DMS53 (cell line): Measurements from ENCODE around the gene ELFN1.

Experiments
- DNase-seq: peaks from one replicate; lab custom pipeline; 2025; lab: John Stamatoyannopoulos, UW

Gene ELFN1

DNA sequence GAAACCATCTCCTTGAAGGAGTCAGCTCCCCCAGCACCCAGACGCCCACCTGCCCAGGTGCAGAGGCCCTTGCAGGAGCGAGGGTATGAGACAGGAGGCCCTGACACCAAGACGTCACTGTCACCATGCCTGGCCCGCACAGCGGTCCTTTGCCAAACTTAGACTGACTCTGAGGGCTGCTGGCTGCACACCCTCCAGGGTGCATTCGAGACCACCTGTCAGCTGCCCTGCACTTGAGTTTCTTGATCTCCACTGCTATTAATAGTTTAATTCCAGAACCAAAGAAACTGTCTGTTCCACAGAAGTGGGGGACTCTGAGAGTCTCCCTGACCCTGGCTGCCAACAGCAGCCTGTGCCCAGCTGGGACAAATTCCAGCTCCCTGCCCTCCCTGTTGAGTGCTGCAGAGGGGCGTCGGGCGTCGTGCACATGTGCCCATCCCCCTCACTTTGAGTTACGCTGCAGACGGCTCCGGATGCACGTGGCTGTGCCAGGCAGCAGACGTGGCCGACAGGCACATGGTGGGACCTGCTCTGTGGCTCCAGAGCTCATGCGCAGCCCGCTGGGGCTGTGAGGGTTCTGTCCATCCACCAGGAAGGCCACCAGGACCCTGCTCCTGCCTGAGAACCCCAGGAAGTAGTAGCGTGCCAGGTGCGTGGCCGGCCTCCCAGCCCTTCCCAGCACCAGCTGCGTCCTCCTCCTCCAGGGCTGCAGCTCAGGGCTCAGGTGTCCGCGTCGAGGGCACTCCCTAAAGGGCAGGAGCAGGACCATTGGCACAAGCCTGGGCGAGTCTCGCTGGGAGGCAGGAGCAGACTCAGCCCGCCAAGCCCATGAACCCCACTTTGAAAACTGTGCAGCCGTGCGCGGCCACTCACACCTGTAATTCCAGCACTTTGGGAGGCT is 24.8 kb downstream of the ELFN1 start:
- DNase-seq = peak; percentile 41

- peak; percentile 19 for DNase-seq
These were observed 25.9 kb downstream of the ELFN1 start for GRCh38 chr7:1695800-1696454.

- DNase-seq = no peak
These were observed 26.8 kb downstream of the ELFN1 start for GRCh38 chr7:1696671-1697498.

DNA sequence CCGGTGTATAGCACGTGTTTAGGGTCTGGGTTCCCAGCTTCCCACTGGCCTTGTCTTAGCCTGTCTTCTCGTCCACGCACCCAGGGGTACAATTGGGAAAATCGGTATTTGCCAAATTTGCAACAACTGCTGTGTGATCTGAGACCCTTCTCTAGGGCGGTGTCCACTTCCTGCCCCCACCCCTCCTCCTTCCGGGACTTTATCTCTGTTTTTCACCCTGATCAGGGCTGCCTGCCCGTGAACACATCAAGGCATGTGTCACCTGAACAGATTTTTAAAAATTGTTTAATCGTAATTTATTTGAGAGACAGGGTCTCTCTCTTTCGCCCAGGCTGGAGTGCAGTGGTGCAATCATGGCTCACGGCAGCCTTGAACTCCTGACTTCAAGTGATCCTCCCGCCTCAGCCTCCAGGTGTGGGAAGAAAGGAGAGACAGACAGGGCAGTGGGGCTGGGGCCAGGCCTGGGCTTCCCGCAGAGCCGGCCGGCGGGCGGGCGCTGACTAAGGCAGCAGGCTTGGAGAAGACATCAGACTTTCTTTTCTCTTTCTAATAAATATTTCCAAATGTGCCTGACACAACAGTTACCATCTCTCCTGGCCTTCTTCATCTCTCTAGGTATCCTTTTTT is 27.5 kb downstream of the ELFN1 start:
- DNase-seq = no peak

GRCh38 chr7:1698201-1698600 is 28.1 kb downstream of the ELFN1 start:
- DNase-seq = no peak

DNA sequence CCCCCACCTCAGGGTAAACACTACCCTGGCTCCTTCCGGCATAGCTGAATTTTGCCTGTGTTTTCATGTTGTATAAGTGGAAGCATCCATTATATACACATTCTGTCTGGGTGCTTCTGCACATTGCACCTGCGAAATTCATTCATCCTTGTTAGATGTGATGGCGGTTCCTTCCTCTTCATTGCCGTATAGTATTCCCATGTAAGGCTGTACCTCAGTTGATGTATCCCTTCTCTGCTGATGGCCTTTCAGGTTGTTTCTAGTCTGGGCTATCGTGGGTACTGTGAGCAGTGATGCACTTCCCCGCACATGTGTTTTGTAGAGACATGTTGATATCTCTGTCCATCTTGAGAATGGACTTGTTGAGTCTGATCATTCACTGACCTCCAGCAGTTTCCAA is 28.9 kb downstream of the ELFN1 start:
- DNase-seq = no peak

- no peak for DNase-seq
These were observed 30.0 kb downstream of the ELFN1 start for GRCh38 chr7:1700086-1700485.

- DNase-seq = no peak
These were observed 30.7 kb downstream of the ELFN1 start for GRCh38 chr7:1700536-1701333.

DNA sequence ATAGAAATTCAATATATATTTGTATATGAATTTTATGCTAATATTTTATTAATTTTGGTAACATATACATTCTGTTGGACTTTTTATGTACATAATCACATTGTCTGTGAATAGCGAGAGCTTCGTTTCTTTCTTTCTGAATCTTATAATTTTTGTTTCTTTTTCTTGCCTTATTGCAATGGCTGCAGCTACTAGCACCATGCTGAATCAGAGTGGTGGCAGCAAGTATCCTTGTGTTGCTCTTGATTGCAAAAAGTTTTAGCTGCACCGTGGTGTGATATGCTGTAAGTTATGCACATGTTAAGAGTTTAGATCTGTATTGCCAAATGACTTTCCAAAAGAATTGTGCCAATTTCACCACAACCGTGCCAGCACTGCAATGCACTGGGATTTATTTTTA is 32.6 kb downstream of the ELFN1 start:
- no peak for DNase-seq

DNA sequence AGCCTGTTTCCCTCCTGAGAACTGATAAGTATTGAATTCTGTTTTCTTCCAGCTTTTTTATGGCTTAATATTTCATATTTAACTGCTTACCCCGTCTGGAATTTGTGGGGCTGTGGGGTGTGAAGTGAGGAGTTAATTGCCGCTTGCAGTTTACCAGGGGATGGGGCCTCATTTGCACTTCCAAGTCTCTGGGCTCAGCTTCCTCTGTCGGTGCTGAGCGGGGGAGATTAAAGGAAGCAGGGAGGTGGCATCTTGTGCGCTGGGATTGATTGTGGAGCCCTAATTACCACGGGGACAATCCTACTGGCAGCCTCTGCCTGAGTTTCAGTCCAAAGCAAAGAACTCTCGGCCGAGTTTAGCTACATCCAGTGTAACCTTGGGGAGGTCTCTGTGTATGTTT is 33.4 kb downstream of the ELFN1 start:
- no peak for DNase-seq

GRCh38 chr7:1703871-1704810 is 34.1 kb downstream of the ELFN1 start:
- DNase-seq = no peak

GRCh38 chr7:1704811-1705738 is 35.0 kb downstream of the ELFN1 start:
- no peak for DNase-seq

GRCh38 chr7:1705856-1706255 is 35.8 kb downstream of the ELFN1 start:
- no peak for DNase-seq

DNA sequence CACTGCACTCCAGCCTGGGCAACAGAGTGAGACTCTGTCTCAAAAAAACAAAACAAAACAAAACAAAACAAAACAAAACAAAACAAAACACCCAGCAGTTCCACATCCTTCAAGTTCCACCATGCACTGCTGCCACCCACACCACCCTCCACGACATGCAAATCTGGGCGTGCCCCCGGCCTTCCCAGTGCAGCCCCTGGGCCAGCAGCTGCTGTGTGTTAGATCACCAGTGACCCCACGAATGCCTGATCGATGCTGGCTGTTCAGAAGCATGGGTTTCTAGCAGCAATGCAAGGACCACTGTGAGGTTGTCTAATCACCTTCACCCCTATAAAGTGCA is 36.3 kb downstream of the ELFN1 start:
- no peak for DNase-seq

DNA sequence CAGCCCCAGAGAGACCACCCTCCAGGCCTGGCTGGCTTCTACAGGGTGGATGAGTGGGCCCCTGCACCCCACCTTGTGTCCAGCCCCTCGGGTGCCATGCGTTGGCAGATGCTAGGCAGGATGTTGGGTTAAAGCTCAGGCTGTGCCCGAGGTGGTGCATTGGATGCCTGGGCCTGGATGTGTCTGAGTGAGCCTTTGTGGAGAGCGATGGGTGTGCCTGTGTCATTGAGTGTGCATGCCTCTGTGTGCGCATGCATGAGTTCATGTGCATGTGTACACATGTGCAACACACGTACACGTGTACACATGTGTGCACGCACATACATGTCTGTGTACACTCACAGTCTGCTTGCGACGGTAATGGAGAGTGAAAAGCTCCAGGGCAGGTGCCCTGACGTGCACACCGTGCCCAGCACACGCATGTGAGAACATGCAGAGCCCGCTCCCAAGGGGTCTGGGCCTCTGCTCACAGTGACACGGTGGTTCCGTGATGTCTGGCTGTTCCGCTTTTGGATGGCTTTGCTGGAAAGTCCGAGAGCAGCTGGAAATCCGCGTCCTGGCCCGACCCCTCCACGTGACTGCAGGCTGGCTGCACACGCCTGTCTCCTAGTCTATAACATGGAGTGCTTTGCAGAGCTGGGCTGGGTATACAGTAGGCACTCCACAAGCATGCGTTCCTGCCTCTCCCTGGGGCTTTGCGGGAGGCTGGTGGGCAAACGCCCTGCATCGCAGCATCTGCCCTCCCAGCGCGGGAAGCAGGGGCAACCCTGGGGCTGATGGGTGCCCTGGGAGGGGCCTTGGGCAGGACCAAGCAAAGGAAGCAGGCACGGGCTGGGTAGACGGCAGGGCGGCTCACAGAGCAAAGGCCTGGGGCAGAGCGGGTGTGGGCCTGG is 36.9 kb downstream of the ELFN1 start:
- no peak for DNase-seq

DNA sequence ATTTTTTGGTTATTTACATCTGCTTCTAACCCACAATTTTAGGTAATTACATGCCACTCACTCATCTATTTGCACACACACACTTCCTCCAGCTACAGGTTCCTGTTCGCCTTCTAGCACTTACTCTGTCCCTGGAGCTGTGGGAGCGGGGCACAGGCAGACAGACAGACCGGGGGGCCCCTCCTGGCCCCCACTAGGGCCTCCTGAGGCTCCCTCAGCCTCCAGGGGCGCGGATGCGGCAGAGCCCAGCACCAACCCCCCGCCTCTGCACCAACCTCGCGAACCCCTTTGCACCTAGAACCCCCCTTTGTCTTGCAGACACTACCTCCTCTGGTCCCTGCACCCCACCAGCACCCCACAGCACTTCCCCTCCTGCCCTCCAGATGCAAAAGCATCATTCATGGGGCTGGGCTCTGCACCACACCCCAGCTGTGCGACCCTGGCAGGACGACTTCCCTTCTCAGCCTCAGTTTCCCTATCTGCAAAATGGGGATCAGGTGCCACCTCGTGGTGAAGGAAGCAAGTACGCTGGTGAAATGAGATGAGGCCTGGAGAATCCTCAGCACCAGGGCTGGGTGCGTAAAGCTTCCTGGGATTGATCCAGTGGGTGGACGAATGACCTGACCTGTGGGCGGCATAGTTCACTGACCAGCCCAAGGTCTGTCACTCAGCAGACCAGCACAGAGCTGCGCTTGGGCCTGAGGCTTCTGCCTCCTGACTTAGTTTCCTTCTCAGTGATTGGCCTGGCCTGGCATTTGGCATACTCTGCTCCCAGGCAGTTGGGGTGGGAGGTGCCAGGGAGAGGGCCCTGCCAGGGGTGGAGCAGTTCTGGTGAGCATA is 37.9 kb downstream of the ELFN1 start:
- no peak for DNase-seq

- DNase-seq = no peak
These were observed 38.6 kb downstream of the ELFN1 start for GRCh38 chr7:1708596-1709251.
